Measurements from ENCODE around the gene XPO1.

Gene XPO1

GRCh38 chr2:61434314-61434713 is 103.8 kb downstream of the XPO1 start:
- no peak for DNase-seq (ENCODE audit: low read depth in 2 of 2)

- no peak for DNase-seq (ENCODE audit: low read depth in 2 of 2)
Observed at GRCh38 chr2:61433606-61434005, 104.5 kb downstream of the XPO1 start.

- DNase-seq (ENCODE audit: low read depth in 2 of 2), result no peak
Observed at GRCh38 chr2:61432990-61433389, 105.2 kb downstream of the XPO1 start.

- no peak for DNase-seq (ENCODE audit: low read depth in 2 of 2)
Observed at GRCh38 chr2:61431345-61431744, 106.8 kb downstream of the XPO1 start.
